Heart right ventricle (tissue), 16 donors: ENCODE measurements around the gene SYNE1. TPM values are rescaled to one million over a fixed set of nuclear protein-coding genes. Genes with fewer than 3 reads are reported as not detected.
"Not testable (repeated sequence)": the region's sequence is repeated elsewhere in the genome, so short reads cannot be mapped to it uniquely, and the experiment has no call there.

Source experiments
- ATAC-seq, 8 donors: fragments of 200-7000 bp; cut with Tn5 transposase; one replicate each; pipeline ENCODE4 v1.9.1; 2020; ENCODE audit warnings: mild to moderate bottlenecking in 8 of 8, moderate library complexity in 8 of 8, moderate number of reproducible peaks in 1 of 8
- DNase-seq, 2 donors: peaks; one replicate each; pipeline ENCODE4 v3.0.0-alpha.2; 2020
- H3K27ac ChIP-seq, 10 donors: fragments of 200-600 bp; sonication (generic) in 2 of 10; one replicate each; pipeline versions ENCODE4 v1.5.0 to v1.8.0; 2020 to 2022; ENCODE audit warnings: mild to moderate bottlenecking in 3 of 10
- H3K27me3 ChIP-seq, 7 donors: fragments of 200-600 bp; one replicate each; pipeline ENCODE4 v1.8.0; 2021 to 2022; ENCODE audit warnings: mild to moderate bottlenecking in 2 of 7
- H3K36me3 ChIP-seq, 9 donors: fragments of 200-600 bp; sonication (generic) in 1 of 9; one replicate each; pipeline versions ENCODE4 v1.5.0 to v1.8.0; 2020 to 2022; ENCODE audit warnings: mild to moderate bottlenecking in 2 of 9
- H3K4me1 ChIP-seq, 9 donors: fragments of 200-600 bp; sonication (generic) in 1 of 9; one replicate each; pipeline versions ENCODE4 v1.5.0 to v1.8.0; 2020 to 2022; ENCODE audit warnings: mild to moderate bottlenecking in 4 of 9
- H3K4me3 ChIP-seq, 10 donors: fragments of 200-600 bp; sonication (generic) in 2 of 10; one replicate each; pipeline versions ENCODE4 v1.5.0 to v1.8.0; 2020 to 2022; ENCODE audit warnings: mild to moderate bottlenecking in 7 of 10, moderate library complexity in 2 of 10
- H3K9me3 ChIP-seq, 11 donors: fragments of 200-600 bp in 10 of 11; sonication (generic) in 2 of 11; one replicate each; pipeline versions ENCODE4 v1.5.0 to v1.8.0; 2013 to 2022; ENCODE audit warnings: mild to moderate bottlenecking in 2 of 11, control low read depth in 1 of 11, moderate library complexity in 1 of 11
- WGBS, 2 donors: extraction: QIAGEN DNeasy Blood & Tissue Kit; methylation state at CpG; one replicate each; pipeline ENCODE4 v1.1.7; 2013; ENCODE audit warnings: inconsistent platforms in 1 of 2; 5-methylcytosine and 5-hydroxymethylcytosine counted together
- intact Hi-C, 10 donors: fragments of 100-400 bp; cut with DNase I; formaldehyde crosslinking; loops; one replicate each; pipeline versions ENCODE4 v1.11.1 to v1.14.2; 2022
- polyA plus RNA-seq, 2 donors: library from polyadenylated mRNA; stranded (reverse); fragments of 200-250 nt; gene quantifications; one replicate each; pipeline ENCODE4 v1.2.3, GENCODE V29; 2013
- total RNA-seq, 10 donors: library from RNA; stranded (reverse); fragmentation: NEBNext Ultra II Directional in 3 of 10; extraction: Animal tissue kit (Norgen Biotek cat#: 25700) in 3 of 10; gene quantifications; one replicate each; pipeline versions ENCODE4 v1.2.1 to v1.2.4, GENCODE V29; 2021 to 2023
- TF ChIP-seq, protein P1 (sequence below), 9 donors: fragments of 200-600 bp; sonication (generic) in 2 of 9; IDR thresholded peaks; one replicate each; pipeline versions ENCODE4 v1.5.0 to v1.8.0; 2021 to 2022; ENCODE audit warnings: antibody characterized with exemption in 9 of 9, mild to moderate bottlenecking in 5 of 9, moderate library complexity in 1 of 9
- donor health status: Arrhythmogenic right ventricular cardiomyopathy.
- donor health status: ischemic (EF 13 %, LVEDD 7.1; RV severe dilation, severe dysfunction).
- donor health status: healthy with polysubstance abuse.
- donor health status: DM: no; HTN: yes; CAD: no.
- donor health status: DM: no; HTN: no; CAD: no.
- donor health status: ischemic (EF 25% LVEDD 6.9; RV normal size, moderate dysfunction).
- donor health status: ischemic (EF 25% LVEDD 5.7; RV mildly dilated, moderate dysfunction).
- donor health status: healthy.
- donor health status: DM: yes; HTN: yes; CAD: no.
- donor health status: Ischemic cardiomyopathy.
- donor health status: ischemic (EF 35%, LVEDD 5.7; RV mildly dilated, moderate dysfunction).
- donor health status: nonischemic (EF 11% LVEDD 7.7; RV severe dilation, severe dysfunction).
- donor health status: DM: yes; HTN: yes; CAD: no.
- donor health status: PGD.
- donor health status: ischemic (EF 29% LVEDD 5.4; RV normal size, mild dysfunction).
- donor health status: nonischemic (EF 23%, LVEDD 6.1; RV moderate dilation, normal function).

SYNE1 gene
- total and polyA plus RNA-seq, 12 donors = 18.9 to 176 (median 126) TPM

DNA sequence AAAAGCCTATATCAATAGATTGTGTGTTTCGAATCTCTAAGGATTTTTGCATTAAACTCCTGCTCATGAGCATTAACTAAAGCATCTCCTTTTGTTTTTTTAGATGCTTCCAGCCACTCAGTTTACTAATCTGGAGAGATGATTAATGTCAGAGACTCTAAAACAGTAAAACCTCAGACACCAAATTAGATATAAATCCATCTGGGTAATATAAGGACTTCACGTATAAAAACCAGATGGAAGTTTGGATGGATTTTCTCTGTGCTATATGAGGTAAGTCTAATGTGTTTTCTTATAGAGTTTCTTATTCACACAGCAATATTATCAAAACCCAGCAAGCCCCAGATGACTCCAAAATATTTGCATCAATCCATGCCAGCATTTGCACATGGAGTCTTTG, 137.2 kb downstream of the SYNE1 start:
- intact Hi-C loops = no loop called here
- DNase-seq (no peak), ATAC-seq (no peak)
- WGBS, 2 donors = 93 to 94% methylated on average over 2 of the region's 2 CpGs
- Histone ChIP-seq H3K9me3 (no peaks in the 10 kb centered on the region), H3K36me3 (peaks cover 0 to 16% (median 0%) of the 10 kb centered on the region in 9 donors), H3K4me3 (no peak overlapping the region), H3K4me1 (peaks cover 0 to 6% (median 0%) of the 10 kb centered on the region in 9 donors), H3K27me3 (no peaks in the 10 kb centered on the region), H3K27ac (no peak overlapping the region)
- TF ChIP-seq, protein P1, sequence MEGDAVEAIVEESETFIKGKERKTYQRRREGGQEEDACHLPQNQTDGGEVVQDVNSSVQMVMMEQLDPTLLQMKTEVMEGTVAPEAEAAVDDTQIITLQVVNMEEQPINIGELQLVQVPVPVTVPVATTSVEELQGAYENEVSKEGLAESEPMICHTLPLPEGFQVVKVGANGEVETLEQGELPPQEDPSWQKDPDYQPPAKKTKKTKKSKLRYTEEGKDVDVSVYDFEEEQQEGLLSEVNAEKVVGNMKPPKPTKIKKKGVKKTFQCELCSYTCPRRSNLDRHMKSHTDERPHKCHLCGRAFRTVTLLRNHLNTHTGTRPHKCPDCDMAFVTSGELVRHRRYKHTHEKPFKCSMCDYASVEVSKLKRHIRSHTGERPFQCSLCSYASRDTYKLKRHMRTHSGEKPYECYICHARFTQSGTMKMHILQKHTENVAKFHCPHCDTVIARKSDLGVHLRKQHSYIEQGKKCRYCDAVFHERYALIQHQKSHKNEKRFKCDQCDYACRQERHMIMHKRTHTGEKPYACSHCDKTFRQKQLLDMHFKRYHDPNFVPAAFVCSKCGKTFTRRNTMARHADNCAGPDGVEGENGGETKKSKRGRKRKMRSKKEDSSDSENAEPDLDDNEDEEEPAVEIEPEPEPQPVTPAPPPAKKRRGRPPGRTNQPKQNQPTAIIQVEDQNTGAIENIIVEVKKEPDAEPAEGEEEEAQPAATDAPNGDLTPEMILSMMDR (IDR thresholded peaks at IDR 0.05) = no peak

DNA sequence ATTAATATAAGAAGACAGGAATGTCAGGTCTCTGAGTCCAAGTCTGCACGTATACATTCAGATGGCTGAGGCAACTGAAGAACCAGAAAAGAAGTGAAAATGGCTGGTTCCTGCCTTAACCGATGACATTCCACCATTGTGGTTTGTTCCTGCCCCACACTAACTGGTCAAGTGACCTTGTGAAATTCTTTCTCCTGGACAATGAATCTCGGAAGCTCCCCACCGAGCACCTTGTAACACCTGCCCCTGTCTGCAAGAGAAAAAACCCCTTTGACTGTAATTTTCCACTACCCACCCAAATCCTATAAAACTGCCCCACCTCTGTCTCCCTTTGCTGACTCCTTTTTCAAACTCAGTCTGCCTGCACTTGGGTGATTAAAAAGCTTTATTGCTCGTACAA, 140.4 kb downstream of the SYNE1 start:
- Histone ChIP-seq H3K4me1 (peaks cover 0 to 5% (median 0%) of the 10 kb centered on the region in 9 donors), H3K27ac (no peak overlapping the region), H3K27me3 (no peaks in the 10 kb centered on the region), H3K4me3 (no peak overlapping the region), H3K9me3 (no peaks in the 10 kb centered on the region), H3K36me3 (peaks cover 0 to 12% (median 0%) of the 10 kb centered on the region in 9 donors)
- ATAC-seq = no peak
- no peak for DNase-seq
- WGBS, 2 donors = 89 to 94% methylated on average over 5 of the region's 5 CpGs
- TF ChIP-seq, protein P1 (IDR thresholded peaks at IDR 0.05) = no peak
- intact Hi-C loops = no loop called here

DNA sequence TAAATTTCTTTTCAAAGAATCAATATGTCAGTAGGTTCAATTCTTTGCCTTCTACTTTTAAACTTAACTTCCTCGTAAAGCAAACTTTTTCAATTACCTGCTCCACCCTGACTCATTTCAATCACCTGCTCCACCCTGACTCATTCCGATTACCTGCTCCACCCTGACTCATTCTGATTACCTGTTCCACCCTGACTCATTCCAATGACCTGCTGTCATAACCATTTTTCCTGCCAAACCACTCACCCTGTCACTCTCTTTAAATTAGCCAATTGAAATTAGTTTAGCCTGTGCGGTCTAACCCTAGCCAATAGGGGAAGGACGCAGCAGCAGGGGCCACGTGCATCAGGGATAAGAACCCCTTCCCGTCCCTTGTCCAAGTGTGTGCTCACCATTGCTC, 141.7 kb downstream of the SYNE1 start:
- H3K4me1 ChIP-seq, H3K27ac ChIP-seq, DNase-seq, H3K4me3 ChIP-seq, H3K9me3 ChIP-seq, H3K27me3 ChIP-seq, ATAC-seq, intact Hi-C loops: not testable (repeated sequence)
- H3K36me3 ChIP-seq = peaks cover 0 to 12% (median 0%) of the 10 kb centered on the region in 9 donors
- WGBS, 2 donors = 91 to 94% methylated on average over 6 of the region's 6 CpGs

DNA sequence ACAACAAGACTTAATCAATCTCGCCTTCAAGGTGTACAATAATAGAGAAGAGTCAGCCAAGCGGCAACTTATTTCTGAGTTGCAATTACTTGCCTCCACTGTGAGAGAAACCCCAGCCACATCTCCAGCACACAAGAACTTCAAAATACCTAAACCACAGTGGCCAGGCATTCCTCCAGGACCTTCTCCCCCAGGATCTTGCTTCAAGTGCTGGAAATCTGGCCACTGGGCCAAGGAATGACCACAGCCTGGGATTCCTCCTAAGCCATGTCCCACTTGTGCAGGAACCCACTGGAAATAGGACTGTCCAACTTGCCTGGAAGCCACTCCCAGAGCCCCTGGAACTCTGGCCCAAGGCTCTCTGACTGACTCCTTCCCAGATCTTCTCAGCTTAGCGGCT, 144.9 kb downstream of the SYNE1 start:
- H3K36me3 ChIP-seq, H3K4me3 ChIP-seq, H3K4me1 ChIP-seq, DNase-seq, H3K9me3 ChIP-seq, intact Hi-C loops, ATAC-seq, H3K27ac ChIP-seq, H3K27me3 ChIP-seq: not testable (repeated sequence)
- WGBS, 2 donors = 93 to 97% methylated on average over 3 of the region's 3 CpGs

DNA sequence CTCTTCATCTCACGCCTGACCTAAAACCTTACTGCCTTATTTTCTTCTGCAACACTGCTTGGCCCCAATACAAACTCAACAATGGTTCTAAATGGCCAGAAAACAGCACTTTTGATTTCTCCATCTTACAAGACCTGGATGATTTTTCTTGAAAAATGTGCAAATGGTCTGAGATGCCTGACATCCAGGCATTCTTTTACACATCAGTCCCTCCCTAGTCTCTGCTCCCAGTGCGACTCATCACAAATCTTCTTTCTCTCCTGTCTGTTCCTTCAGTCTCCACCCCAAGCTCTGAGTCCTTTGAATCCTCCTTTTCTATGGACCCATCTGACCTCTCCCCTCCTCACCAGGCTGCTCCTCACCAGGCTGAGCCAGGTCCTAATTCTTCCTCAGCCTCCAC, 145.7 kb downstream of the SYNE1 start:
- DNase-seq, H3K4me1 ChIP-seq, intact Hi-C loops, H3K27ac ChIP-seq, H3K4me3 ChIP-seq, H3K36me3 ChIP-seq, H3K27me3 ChIP-seq, ATAC-seq, H3K9me3 ChIP-seq: not testable (repeated sequence)
- WGBS, 2 donors = 91 to 93% methylated on average over 2 of the region's 2 CpGs

DNA sequence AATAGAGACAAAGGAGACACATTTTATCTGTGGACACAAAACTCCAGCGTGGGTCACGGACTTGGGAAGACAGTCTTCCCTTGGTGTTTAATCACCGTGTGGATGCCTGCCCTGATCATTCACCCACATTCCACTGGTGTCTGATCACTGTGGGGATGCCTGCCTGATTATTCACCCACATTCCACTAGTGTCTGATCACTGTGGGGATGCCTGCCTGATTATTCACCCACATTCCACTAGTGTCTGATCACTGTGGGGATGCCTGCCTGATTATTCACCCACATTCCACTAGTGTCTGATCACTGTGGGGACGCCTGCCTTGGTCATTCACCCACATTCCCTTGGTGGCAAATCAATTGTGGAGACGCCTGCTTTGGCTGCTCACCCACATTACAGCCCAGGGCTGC, 146.2 kb downstream of the SYNE1 start:
- H3K27ac ChIP-seq, H3K36me3 ChIP-seq, H3K4me3 ChIP-seq, H3K27me3 ChIP-seq, H3K9me3 ChIP-seq, H3K4me1 ChIP-seq, DNase-seq, intact Hi-C loops, ATAC-seq: not testable (repeated sequence)
- 72 to 86% methylated on average over 5 of the region's 5 CpGs for WGBS, 2 donors
